ENCODE measurements around the gene RNF223. TPM values are rescaled to one million over a fixed set of nuclear protein-coding genes. Genes with fewer than 3 reads are reported as not detected.
"Not testable (repeated sequence)": the region's sequence is repeated elsewhere in the genome, so short reads cannot be mapped to it uniquely, and the experiment has no call there.

The RNF223 gene
- total and polyA plus RNA-seq, 4 donors, result 0.14 TPM; not detected in 3

DNA sequence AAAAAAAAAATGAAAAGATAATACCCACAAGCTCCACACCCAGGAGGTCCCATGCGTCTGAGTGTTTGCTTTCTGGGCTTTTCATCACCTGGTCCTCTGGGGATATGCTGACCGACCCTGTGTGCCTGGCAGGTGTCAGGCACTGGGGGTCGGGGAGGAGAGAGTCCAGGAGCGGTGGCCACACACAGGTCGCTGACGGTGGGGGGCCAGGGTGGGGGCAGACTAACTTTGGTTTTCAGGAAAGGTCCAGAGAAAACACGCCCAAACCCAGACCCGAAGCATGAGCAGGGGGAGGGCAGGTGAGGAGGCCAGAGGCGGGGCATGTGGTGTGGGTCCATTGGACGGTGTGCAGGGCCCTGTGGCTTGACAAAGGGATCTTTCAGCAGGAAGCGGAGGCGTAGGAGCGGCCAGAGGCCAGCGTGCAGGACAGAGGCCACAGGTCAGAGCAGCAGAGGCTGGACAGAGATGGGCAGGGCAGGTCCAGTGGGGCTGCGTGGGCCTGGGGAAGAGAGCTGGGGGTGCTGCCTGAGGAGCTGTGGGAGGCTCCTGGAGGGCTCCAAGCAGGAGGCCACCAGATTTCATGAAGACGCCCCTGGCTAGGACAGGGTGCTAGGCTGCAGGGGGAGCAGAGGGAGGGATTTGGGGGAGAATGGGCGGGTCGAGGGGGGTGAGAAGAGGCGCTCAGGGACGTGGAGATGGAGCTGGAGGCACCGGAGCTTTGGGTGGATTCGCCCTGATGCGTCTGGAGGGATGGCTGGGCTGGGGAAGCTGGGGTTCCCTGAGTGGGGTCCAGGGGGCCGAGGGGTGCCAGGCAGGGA lies 15.8 kb downstream of the RNF223 start:
- peaks cover 8 to 21% (median 14%) of the 10 kb centered on the region in 4 donors for H3K4me1 ChIP-seq (ENCODE audit: control insufficient read depth in 4 of 4, insufficient read depth in 4 of 4, low read length in 3 of 4)
- no peak overlapping the region for H3K9ac ChIP-seq (ENCODE audit: low read depth in 1 of 2, low read length in 2 of 2)
- H3K36me3 ChIP-seq (ENCODE audit: control insufficient read depth in 4 of 4, insufficient read depth in 3 of 4, low read depth in 1 of 4, low read length in 3 of 4), result peaks cover 0 to 4% (median under 1%) of the 10 kb centered on the region in 4 donors
- DNase-seq (ENCODE audit: low spot score), result no peak
- TF ChIP-seq GABPA (IDR thresholded peaks at IDR 0.05 in 1 of 2, conservative IDR thresholded peaks at IDR 0.05 in 1 of 2) (peak in 1 of 2 donors; percentile 56), EGR1 (IDR thresholded peaks at IDR 0.05; ENCODE audit: low read depth in 2 of 2) (peak; percentile 55 to 94), FOXA1 (IDR thresholded peaks at IDR 0.05) (no peak), HNF4A (conservative IDR thresholded peaks at IDR 0.05) (peak; percentile 13 to 74)
- TF ChIP-seq, protein P1, sequence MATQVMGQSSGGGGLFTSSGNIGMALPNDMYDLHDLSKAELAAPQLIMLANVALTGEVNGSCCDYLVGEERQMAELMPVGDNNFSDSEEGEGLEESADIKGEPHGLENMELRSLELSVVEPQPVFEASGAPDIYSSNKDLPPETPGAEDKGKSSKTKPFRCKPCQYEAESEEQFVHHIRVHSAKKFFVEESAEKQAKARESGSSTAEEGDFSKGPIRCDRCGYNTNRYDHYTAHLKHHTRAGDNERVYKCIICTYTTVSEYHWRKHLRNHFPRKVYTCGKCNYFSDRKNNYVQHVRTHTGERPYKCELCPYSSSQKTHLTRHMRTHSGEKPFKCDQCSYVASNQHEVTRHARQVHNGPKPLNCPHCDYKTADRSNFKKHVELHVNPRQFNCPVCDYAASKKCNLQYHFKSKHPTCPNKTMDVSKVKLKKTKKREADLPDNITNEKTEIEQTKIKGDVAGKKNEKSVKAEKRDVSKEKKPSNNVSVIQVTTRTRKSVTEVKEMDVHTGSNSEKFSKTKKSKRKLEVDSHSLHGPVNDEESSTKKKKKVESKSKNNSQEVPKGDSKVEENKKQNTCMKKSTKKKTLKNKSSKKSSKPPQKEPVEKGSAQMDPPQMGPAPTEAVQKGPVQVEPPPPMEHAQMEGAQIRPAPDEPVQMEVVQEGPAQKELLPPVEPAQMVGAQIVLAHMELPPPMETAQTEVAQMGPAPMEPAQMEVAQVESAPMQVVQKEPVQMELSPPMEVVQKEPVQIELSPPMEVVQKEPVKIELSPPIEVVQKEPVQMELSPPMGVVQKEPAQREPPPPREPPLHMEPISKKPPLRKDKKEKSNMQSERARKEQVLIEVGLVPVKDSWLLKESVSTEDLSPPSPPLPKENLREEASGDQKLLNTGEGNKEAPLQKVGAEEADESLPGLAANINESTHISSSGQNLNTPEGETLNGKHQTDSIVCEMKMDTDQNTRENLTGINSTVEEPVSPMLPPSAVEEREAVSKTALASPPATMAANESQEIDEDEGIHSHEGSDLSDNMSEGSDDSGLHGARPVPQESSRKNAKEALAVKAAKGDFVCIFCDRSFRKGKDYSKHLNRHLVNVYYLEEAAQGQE (IDR thresholded peaks at IDR 0.05), result no peak
- peak overlapping the region in 1 of 3 donors; percentile 64 for H3K4me3 ChIP-seq (ENCODE audit: low read depth in 1 of 3, low read length in 3 of 3)
- peak overlapping the region in 1 of 2 donors; percentile 12 for H3K27ac ChIP-seq (ENCODE audit: low read depth in 1 of 2, low read length in 2 of 2)
- H3K27me3 ChIP-seq (ENCODE audit: control insufficient read depth in 4 of 4, insufficient read depth in 4 of 4, low read length in 3 of 4), result peaks cover 0 to 11% (median 4%) of the 10 kb centered on the region in 4 donors
- no peaks in the 10 kb centered on the region for H3K9me3 ChIP-seq (ENCODE audit: control insufficient read depth in 4 of 4, low read length in 3 of 4)
- WGBS, result 17% methylated on average over 24 of the region's 24 CpGs

DNA sequence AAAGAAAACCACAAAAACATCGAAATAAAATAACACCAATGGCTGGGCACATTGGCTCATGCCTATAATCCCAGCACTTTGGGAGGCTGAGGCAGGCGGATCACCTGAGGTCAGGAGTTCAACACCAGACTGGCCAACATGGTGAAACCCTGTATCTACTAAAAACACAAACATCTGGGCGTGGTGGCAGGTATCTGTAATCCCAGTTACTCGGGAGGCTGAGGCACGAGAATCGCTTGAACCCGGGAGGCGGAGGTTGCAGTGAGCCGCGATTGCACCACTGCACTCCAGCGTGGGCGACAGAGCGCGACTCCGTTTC lies 16.4 kb downstream of the RNF223 start:
- not testable (repeated sequence) for H3K9ac ChIP-seq (ENCODE audit: low read depth in 1 of 2, low read length in 2 of 2); H3K9me3 ChIP-seq (ENCODE audit: control insufficient read depth in 4 of 4, low read length in 3 of 4); H3K27ac ChIP-seq (ENCODE audit: low read depth in 1 of 2, low read length in 2 of 2); DNase-seq (ENCODE audit: low spot score); H3K4me3 ChIP-seq (ENCODE audit: low read depth in 1 of 3, low read length in 3 of 3); H3K27me3 ChIP-seq (ENCODE audit: control insufficient read depth in 4 of 4, insufficient read depth in 4 of 4, low read length in 3 of 4); H3K36me3 ChIP-seq (ENCODE audit: control insufficient read depth in 4 of 4, insufficient read depth in 3 of 4, low read depth in 1 of 4, low read length in 3 of 4)
- peaks cover 8 to 21% (median 14%) of the 10 kb centered on the region in 4 donors for H3K4me1 ChIP-seq (ENCODE audit: control insufficient read depth in 4 of 4, insufficient read depth in 4 of 4, low read length in 3 of 4)
- WGBS, result 51% methylated on average over 15 of the region's 15 CpGs

DNA sequence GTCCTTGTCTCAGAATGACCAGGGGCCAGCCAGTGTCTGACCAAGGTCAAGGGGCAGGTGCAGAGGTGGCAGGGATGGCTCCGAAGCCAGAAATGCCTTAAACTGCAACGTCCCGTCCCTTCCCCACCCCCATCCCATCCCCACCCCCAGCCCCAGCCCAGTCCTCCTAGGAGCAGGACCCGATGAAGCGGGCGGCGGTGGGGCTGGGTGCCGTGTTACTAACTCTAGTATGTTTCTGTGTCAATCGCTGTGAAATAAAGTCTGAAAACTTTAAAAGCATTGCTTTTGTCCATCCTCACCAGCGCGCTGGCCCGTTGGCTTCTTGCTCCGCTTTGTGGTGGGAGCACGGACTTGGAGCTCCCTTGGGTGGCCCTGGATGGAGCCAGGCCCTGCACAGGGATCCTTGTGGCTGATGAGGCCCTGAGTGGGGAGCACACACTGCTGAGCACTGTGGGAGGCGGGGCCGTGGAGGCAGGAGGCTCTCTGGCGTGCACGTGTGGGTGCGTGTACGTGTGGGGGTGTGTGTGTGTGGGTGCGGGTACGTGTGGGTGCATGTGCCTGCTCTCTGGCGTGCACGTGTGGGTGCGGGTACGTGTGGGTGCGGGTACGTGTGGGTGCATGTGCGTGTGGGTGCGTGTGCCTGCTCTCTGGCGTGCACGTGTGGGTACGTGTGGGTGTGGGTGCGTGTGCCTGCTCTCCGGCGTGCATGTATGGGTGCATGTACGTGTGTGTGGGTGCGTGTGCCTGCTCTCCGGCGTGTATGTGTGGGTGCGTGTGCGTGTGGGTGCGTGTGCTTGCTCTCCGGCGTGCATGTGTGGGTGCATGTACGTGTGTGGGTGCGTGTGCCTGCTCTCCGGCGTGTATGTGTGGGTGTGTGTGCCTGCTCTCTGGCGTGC lies 18.0 kb downstream of the RNF223 start:
- DNase-seq (ENCODE audit: low spot score), result no peak
- no peaks in the 10 kb centered on the region for H3K9me3 ChIP-seq (ENCODE audit: control insufficient read depth in 4 of 4, low read length in 3 of 4)
- no peak overlapping the region for H3K27ac ChIP-seq (ENCODE audit: low read depth in 1 of 2, low read length in 2 of 2)
- peaks cover 8 to 21% (median 14%) of the 10 kb centered on the region in 4 donors for H3K4me1 ChIP-seq (ENCODE audit: control insufficient read depth in 4 of 4, insufficient read depth in 4 of 4, low read length in 3 of 4)
- H3K4me3 ChIP-seq (ENCODE audit: low read depth in 1 of 3, low read length in 3 of 3), result no peak overlapping the region
- no peak overlapping the region for H3K9ac ChIP-seq (ENCODE audit: low read depth in 1 of 2, low read length in 2 of 2)
- H3K36me3 ChIP-seq (ENCODE audit: control insufficient read depth in 4 of 4, insufficient read depth in 3 of 4, low read depth in 1 of 4, low read length in 3 of 4), result peaks cover 0 to 11% (median under 1%) of the 10 kb centered on the region in 4 donors
- no peak for TF ChIP-seq HNF4A (conservative IDR thresholded peaks at IDR 0.05)
- no peak for TF ChIP-seq MAX (IDR thresholded peaks at IDR 0.05)
- no peak for TF ChIP-seq JUND (IDR thresholded peaks at IDR 0.05)
- TF ChIP-seq EGR1 (IDR thresholded peaks at IDR 0.05; ENCODE audit: low read depth in 2 of 2), result no peak
- TF ChIP-seq YY1 (IDR thresholded peaks at IDR 0.05), result no peak
- 87% methylated on average over 50 of the region's 50 CpGs for WGBS
- peaks cover 0 to 3% (median under 1%) of the 10 kb centered on the region in 4 donors for H3K27me3 ChIP-seq (ENCODE audit: control insufficient read depth in 4 of 4, insufficient read depth in 4 of 4, low read length in 3 of 4)

All from liver (tissue), 9 donors.